Measurements from ENCODE around the gene TSPAN4. TPM values are rescaled to one million over a fixed set of nuclear protein-coding genes. Genes with fewer than 3 reads are reported as not detected.
A peak's percentile ranks its signal among the peaks of the same experiment; 100 is the strongest.

Gene TSPAN4
- total and polyA plus RNA-seq, 9 of the 15 experiments (the other 6 are each of a cell fraction or from before 2014, with no cell fraction given) = 0.07 to 31.0 (median 15.7) TPM

DNA sequence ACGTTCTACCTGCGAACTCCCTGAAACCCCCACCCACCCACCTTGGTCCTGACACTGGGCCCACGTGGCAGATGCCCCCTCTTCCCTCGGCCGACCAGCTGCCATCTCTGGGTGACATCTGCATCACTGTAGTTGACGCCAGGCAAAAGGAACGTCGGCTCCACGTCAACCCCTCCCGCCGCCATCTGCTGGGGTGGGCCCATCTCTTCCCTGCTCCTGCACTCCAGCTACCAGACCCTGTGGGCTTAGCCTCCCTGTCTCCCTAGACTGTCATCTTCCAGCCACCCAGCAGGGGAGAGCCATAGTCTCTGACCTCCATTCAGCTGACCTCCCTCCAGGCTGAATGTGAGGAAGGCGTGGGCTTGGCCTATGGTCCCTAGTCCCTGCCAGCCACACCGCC is 46.6 kb downstream of the TSPAN4 start:
- ATAC-seq (no peak), DNase-seq (ENCODE audit: extremely low read depth in 1 of 4, low spot score in 3 of 4) (no peak), FAIRE-seq (no peak)
- TF ChIP-seq JUN (IDR thresholded peaks at IDR 0.05; ENCODE audit: borderline replicate concordance, low read depth, low read length) (no peak), JUN (CRISPR knock-in tag; IDR thresholded peaks at IDR 0.05; ENCODE audit: borderline replicate concordance) (no peak), ZBTB8A (IDR thresholded peaks at IDR 0.05; ENCODE audit: partially characterized antibody) (no peak), PTRF (tag; IDR thresholded peaks at IDR 0.05) (no peak), NFIC (IDR thresholded peaks at IDR 0.05) (no peak), WHSC1 (IDR thresholded peaks at IDR 0.05; ENCODE audit: low read length) (no peak), SMAD1 (IDR thresholded peaks at IDR 0.05; ENCODE audit: low read depth, low read length, partially characterized antibody) (no peak), CC2D1A (IDR thresholded peaks at IDR 0.05) (no peak), HNRNPH1 (optimal IDR thresholded peaks at IDR 0.05; ENCODE audit: low read depth, low read length) (no peak), FOXA1 (IDR thresholded peaks at IDR 0.05; ENCODE audit: borderline replicate concordance) (no peak), TAF15 (IDR thresholded peaks at IDR 0.05; ENCODE audit: low read depth, low read length) (no peak), ZFP36 (IDR thresholded peaks at IDR 0.05; ENCODE audit: low read depth, low read length, partially characterized antibody) (no peak), MECOM (CRISPR knock-in tag; IDR thresholded peaks at IDR 0.05) (no peak), SNRNP70 (optimal IDR thresholded peaks at IDR 0.05; ENCODE audit: low read depth, low read length) (no peak), FOXM1 (IDR thresholded peaks at IDR 0.05; ENCODE audit: low read depth) (no peak), FOXM1 (CRISPR knock-in tag; IDR thresholded peaks at IDR 0.05; ENCODE audit: low read depth) (no peak), ZNF143 (CRISPR knock-in tag; IDR thresholded peaks at IDR 0.05) (no peak), ZKSCAN1 (IDR thresholded peaks at IDR 0.05; ENCODE audit: low read depth, low read length) (no peak), TSC22D4 (tag; IDR thresholded peaks at IDR 0.05) (no peak)
- TF ChIP-seq, protein P1, sequence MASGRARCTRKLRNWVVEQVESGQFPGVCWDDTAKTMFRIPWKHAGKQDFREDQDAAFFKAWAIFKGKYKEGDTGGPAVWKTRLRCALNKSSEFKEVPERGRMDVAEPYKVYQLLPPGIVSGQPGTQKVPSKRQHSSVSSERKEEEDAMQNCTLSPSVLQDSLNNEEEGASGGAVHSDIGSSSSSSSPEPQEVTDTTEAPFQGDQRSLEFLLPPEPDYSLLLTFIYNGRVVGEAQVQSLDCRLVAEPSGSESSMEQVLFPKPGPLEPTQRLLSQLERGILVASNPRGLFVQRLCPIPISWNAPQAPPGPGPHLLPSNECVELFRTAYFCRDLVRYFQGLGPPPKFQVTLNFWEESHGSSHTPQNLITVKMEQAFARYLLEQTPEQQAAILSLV (tag; IDR thresholded peaks at IDR 0.05) = no peak
- TF ChIP-seq, protein P2, sequence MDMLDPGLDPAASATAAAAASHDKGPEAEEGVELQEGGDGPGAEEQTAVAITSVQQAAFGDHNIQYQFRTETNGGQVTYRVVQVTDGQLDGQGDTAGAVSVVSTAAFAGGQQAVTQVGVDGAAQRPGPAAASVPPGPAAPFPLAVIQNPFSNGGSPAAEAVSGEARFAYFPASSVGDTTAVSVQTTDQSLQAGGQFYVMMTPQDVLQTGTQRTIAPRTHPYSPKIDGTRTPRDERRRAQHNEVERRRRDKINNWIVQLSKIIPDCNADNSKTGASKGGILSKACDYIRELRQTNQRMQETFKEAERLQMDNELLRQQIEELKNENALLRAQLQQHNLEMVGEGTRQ (CRISPR knock-in tag; IDR thresholded peaks at IDR 0.05) = no peak
- TF ChIP-seq, protein P3, sequence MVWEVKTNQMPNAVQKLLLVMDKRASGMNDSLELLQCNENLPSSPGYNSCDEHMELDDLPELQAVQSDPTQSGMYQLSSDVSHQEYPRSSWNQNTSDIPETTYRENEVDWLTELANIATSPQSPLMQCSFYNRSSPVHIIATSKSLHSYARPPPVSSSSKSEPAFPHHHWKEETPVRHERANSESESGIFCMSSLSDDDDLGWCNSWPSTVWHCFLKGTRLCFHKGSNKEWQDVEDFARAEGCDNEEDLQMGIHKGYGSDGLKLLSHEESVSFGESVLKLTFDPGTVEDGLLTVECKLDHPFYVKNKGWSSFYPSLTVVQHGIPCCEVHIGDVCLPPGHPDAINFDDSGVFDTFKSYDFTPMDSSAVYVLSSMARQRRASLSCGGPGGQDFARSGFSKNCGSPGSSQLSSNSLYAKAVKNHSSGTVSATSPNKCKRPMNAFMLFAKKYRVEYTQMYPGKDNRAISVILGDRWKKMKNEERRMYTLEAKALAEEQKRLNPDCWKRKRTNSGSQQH (CRISPR knock-in tag; IDR thresholded peaks at IDR 0.05) = no peak
- Histone ChIP-seq H3K4me2 (ENCODE audit: insufficient read depth, low read length) (no peak overlapping the region), H4K20me1 (replicated peaks; ENCODE audit: control insufficient read depth, insufficient read depth, low read length) (no peaks in the 10 kb centered on the region), H2AFZ (ENCODE audit: low read depth, low read length) (no peak overlapping the region), H3K4me3 (no peak overlapping the region), H3K9me1 (ENCODE audit: control insufficient read depth, insufficient read depth, low read length) (no peaks in the 10 kb centered on the region), H3K9me3 (replicated peaks; ENCODE audit: control insufficient read depth, insufficient read depth, low read depth, low read length) (no peaks in the 10 kb centered on the region), H3K27me3 (ENCODE audit: control insufficient read depth in 2 of 2, insufficient read depth in 2 of 2, low read length in 2 of 2) (no peaks in the 10 kb centered on the region), H3K4me1 (replicated peaks in 1 of 2; ENCODE audit: control insufficient read depth in 2 of 2, insufficient read depth in 2 of 2, low read length in 2 of 2) (peaks cover 0 to 61% of the 10 kb centered on the region in 2 experiments; a peak in 2 of 5 replicates), H3K79me2 (ENCODE audit: control insufficient read depth, insufficient read depth, low read length) (no peaks in the 10 kb centered on the region), H3K9ac (ENCODE audit: insufficient read depth in 1 of 2, low read depth in 2 of 2, low read length in 2 of 2) (0 out of 4 replicates have a peak overlapping the region, but pooled peaks of 1 of the 2 experiments have one; percentile 52), H3K27ac (ENCODE audit: extremely low read depth, low read depth, low read length) (no peak overlapping the region), H3K36me3 (ENCODE audit: control insufficient read depth, insufficient read depth, low read length) (peaks cover 57% of the 10 kb centered on the region; the same call in 1 of the 3 replicates)
- BruUV-seq (replicated peaks) = no TSS peak
- intact Hi-C loops (cut with micrococcal nuclease) (no loop called here), in situ Hi-C loops (cut with MboI) (no loop called here)
- 90% methylated on average over 9 of the region's 13 CpGs for WGBS (ENCODE audit: insufficient coverage, low coverage, missing lambda C conversion rate)
- POLR2A ChIA-PET = no interaction called here
- CTCF ChIA-PET (ENCODE audit: low intra/inter-chr PET ratio) = no interaction called here

Data from K562 (cell line).